Fibroblast of skin of scalp (primary cell): ENCODE results near the gene MAMDC4.

Experiments used
- DNase-seq: peaks from one replicate; pipeline ENCODE4 v3.0.0-alpha.2; 2013

Gene MAMDC4

DNA sequence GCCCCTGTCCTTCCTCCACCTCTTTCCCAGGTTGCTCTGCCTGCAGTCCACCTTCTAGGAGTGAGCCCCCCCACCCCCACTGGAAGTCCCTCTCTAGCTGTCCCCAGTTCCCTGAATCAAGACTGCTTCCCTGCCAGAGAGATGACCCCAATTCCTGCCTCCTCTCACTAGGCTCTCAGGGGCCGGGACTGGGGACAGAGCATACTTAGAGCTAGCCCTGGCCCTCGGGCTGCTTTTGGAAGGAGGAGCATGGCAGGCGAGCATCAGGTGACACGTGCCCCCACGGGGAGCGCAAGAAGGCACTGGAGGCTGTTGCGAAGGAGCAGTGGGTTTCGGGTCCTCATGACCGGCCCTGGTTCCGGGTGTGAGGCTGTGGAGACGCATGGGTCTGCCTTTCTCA is 43.9 kb downstream of the MAMDC4 start:
- no peak for DNase-seq

DNA sequence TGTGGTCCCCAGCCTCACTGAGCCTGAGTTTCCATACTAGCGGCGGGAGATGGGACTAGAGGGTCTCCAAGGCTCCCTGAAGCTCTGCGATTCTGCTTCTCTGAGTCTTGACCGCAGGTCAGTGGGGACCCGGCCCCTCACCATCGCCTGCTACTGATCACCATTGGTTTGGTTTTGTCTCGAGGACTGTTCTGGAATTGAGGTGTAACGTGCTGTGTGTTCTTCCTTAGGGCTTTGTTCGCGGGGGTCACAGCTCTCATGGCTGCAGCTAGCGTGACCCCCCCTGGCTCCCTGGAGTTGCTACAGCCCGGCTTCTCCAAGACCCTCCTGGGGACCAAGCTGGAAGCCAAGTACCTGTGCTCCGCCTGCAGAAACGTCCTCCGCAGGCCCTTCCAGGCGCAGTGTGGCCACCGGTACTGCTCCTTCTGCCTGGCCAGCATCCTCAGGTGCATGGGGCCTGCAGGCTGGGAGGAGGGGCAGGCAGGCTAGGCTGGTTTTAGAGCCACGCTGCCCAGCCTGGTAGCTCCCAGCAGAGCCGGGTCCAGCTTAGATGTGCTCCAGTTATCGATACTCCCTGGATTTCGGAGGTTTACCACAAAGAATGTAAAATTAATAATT is 46.4 kb downstream of the MAMDC4 start:
- no peak for DNase-seq

- no peak for DNase-seq
Observed at GRCh38 chr9:136899196-136899595, 47.0 kb downstream of the MAMDC4 start.

DNA sequence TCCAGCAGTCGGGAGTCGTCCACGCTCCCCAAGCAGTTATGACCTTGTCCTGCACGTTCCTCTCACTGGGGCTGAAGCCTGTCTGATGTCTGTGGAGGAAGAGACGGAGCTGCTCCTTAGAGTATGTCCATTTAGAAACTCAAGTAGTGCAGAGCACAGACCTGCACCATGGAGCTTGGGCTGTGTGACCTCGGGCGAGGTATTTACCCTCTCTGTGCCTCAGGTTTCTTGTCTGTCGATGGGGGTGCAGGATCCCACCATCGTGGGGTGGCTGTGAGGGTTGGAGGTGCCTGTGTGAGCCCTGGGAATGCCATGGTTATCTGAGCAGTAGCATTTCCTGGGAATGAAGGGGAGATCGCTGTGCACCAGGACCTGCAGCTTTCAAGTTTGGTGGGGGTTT is 48.4 kb downstream of the MAMDC4 start:
- DNase-seq, result no peak

DNA sequence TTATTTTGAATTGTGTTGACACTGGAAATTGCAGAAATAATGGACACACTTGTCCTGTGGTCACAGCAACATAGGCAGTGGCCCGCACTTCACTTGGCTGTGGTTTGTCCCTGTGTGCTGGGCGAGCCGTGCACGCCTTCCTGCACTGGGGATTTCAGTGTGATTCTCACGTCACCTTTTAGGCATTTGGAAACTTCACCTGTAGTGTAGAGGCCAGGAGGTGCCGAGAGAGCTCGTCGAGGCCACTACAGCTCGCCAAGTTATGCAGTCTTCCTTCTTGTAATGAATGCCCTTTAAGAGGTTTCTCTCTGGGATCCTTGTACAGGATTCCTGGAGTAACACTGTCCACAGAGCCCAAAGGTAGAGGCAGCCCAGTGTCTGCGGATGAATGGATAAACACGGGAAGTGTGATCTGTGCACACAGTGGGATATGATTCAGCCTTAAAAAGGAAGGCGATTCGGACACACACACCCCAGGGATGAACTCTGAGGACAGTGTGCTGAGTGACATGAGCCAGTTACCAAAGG is 48.9 kb downstream of the MAMDC4 start:
- DNase-seq, result no peak

- no peak for DNase-seq
Observed at GRCh38 chr9:136901516-136902258, 49.5 kb downstream of the MAMDC4 start.

DNA sequence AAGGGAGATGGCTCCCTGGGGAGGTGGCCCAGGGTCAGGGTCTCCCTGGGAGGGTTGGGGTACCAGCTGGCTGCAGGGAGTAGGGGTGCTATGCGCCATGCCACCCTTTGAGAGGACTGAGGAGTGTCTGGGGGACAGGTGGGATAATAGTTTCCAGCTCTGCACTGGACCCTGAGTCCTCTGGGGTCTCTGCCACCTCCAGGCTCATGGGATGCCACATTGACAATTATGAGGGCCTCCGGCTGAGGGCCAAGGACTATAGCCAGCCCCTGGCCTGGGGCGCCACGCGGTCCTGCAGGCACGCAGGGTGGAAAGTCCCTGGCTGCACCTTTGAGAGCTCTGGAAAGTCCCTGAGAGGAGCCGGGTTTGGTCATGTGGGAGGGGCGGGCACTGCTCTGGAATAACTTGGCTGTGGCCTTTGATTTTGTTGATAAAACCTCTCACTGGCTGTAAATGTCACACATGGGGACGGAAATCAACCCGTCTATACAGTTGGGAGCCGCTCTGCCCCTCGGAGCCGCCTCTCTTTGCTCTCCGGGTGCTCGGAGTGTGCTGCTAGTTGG is 50.2 kb downstream of the MAMDC4 start:
- no peak for DNase-seq

DNA sequence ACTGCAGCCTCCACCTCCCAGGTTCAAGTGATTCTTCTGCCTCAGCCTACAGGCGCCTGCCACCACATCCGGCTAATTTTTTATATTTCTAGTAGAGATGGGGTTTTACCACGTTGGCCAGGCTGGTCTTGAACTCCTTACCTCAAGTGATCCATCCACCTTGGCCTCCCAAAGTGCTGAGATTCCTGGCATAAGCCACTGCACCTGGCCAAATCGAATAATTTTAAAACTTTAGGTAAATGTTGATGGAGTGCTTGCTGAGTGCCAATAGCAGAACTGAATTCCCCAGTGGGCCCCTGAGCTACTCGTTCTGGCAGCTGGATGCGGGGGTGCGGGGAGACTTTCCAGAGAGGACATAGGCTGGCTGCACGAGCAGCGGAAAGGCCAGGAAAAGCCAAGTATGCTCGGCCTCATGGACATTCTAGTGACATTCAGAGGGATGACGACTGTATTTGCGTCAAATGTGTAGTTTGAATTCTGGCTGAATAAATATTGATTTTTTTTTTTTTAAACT is 51.0 kb downstream of the MAMDC4 start:
- no peak for DNase-seq

- DNase-seq, result no peak
Observed at GRCh38 chr9:136906266-136906665, 54.1 kb downstream of the MAMDC4 start.

DNA sequence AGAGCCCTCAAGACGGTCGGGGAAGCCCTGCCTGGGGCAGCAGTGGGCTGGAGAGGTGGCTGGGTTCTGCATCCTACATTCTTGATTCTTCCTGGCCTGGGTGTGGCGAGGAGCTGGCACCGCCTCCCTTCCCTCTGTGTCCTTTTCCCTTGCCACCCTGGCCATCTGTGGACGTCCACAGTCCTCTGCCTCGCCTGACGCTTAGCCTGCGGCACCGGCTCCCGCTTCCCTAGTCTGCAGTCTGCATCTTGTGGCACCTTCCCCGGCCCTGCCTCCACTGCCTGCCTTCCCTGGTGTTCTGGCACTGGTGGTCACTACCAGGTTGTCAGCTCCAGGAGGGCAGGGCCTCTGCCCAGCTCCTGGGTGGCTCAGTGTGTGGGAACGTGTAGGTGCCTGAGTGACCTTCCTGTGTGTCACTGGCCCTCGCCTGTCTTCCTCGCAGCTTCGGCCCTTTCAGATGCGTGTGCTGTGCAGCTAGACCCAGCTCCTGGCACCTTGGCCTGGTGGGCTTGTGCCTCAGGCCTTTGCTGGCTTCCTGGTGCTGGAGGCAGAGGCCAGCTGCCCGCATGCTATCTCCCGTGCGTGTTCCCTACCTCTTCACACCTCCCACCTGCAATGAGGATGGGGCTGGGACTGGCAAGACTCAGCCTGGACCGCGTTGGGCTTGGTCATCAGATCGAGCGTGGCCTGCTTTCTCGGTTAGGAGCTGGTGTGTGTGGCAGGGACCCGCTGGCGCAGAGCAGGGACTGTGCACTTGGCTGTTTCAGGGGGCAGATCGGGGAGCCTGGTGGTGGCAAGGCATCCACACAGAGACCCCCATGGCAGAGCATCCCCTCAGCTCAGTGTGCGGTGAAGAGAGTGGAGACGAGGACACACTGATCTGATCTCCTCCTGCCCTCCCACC is 55.1 kb downstream of the MAMDC4 start:
- DNase-seq, result no peak
